Psoas muscle (tissue), 8 donors: ENCODE data around the gene SLC39A2. TPM values are rescaled to one million over a fixed set of nuclear protein-coding genes. Genes with fewer than 3 reads are reported as not detected.

Experiments
- ATAC-seq, 4 donors: fragments of 200-7000 bp; cut with Tn5 transposase; one replicate each; pipeline ENCODE4 v1.9.1; 2020; ENCODE audit warnings: moderate library complexity in 3 of 4, mild to moderate bottlenecking in 2 of 4
- DNase-seq, 2 donors: peaks; one replicate each; pipeline ENCODE4 v3.0.0-alpha.2; 2020
- H3K27ac ChIP-seq: fragments of 200-600 bp; one replicate; pipeline ENCODE4 v1.8.0; 2022
- H3K27me3 ChIP-seq, 3 donors: fragments of 200-600 bp in 1 of 3; one replicate each; pipeline versions ENCODE4 v1.6.1 to v1.8.0; 2013 to 2022; ENCODE audit warnings: low read length in 2 of 3, mild to moderate bottlenecking in 2 of 3, moderate library complexity in 1 of 3; ENCODE audit not compliant: insufficient read depth in 3 of 3
- H3K36me3 ChIP-seq, 2 donors: fragments of 200-600 bp in 1 of 2; one replicate each; pipeline versions ENCODE4 v1.6.1 to v1.8.0; 2013 to 2022; ENCODE audit warnings: low read depth in 1 of 2, mild to moderate bottlenecking in 1 of 2, moderate library complexity in 1 of 2; ENCODE audit not compliant: insufficient read depth in 1 of 2
- H3K4me1 ChIP-seq: fragments of 200-600 bp; one replicate; pipeline ENCODE4 v1.8.0; 2022
- H3K4me3 ChIP-seq: fragments of 200-600 bp; one replicate; pipeline ENCODE4 v1.8.0; 2022; ENCODE audit warnings: mild to moderate bottlenecking
- H3K9me3 ChIP-seq: fragments of 200-600 bp; one replicate; pipeline ENCODE4 v1.8.0; 2022
- WGBS, 3 donors: extraction: QIAGEN DNeasy Blood & Tissue Kit; methylation state at CpG; one replicate each; pipeline versions ENCODE4 v1.1.6 to v1.1.7; 2013; 5-methylcytosine and 5-hydroxymethylcytosine counted together
- intact Hi-C, 2 donors: fragments of 100-400 bp; cut with DNase I; formaldehyde crosslinking; loops; one replicate each; pipeline versions ENCODE4 v1.11.0 to v1.14.2; 2022
- polyA plus RNA-seq, 3 donors: library from polyadenylated mRNA; stranded (reverse); fragments of 200-250 nt; gene quantifications; one replicate each; pipeline ENCODE4 v1.2.3, GENCODE V29; 2013
- total RNA-seq, 4 donors: library from RNA; stranded (reverse); fragmentation: NEBNext Ultra II Directional in 2 of 4; extraction: Animal tissue kit (Norgen Biotek cat#: 25700) in 2 of 4; gene quantifications; one replicate each; pipeline versions ENCODE4 v1.2.1 to v1.2.4, GENCODE V29; 2021 to 2023
- TF ChIP-seq, protein P1 (sequence below): fragments of 200-600 bp; IDR thresholded peaks from one replicate; pipeline ENCODE4 v1.8.0; 2022; ENCODE audit warnings: antibody characterized with exemption
- donor health status: healthy with polysubstance abuse.
- donor health status: DM: no; HTN: no; CAD: no; lungs with moderate emphysema.
- donor health status: Bipolar disorder and iron deficiency.
- donor health status: healthy.
- donor health status: DM: yes; HTN: yes; CAD: no.
- donor health status: DM: no; HTN: no; CAD: no.
- donor health status: DM: no; HTN: no; CAD: no.
- donor health status: DM: yes; HTN: yes; CAD: no.

The SLC39A2 gene
- total and polyA plus RNA-seq, 7 donors, result 0.04 TPM; not detected in 6

DNA sequence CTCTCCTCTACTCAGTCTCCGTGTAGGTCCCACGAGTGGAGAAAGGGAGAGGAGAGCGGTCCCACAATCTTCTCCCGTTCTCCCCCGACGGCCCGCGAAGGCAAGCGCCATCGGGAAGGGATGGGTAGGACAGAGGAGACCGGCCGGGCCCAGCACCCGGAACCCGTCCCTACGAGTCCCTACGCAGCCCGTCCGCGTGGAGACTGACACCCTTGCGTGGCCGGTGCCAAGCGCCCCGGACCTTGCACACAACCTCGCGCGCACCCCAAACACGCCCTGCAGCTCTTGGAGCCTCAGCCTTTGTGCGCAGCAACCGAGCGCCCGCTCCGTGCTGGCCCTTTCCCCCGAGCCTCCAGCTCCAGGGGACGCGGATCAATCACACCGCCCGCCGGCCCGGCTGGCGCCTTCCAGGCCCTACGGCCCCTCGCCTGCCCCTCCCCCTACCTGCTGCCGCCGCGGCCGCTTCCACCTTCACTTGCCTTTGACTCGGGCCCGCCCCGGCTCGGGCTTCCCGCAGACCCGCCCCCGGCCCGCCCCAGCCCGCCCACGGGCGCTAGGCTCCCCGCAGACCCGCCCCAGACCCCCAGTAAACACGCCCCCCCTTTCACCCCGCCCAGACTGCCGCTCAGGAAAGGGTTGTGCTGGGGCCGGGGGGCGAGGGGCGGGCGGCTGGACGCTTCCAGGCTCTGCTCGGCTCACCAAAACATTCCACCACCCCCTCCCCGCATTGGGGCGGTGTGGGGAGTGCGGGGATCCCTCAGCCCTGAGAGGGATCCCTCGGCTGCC, 25.7 kb downstream of the SLC39A2 start, which contains the start of gene NDRG2:
Gene NDRG2 (minus strand): TSS at position 477 of the 786 bp plus-strand sequence. CDS start 1,746 bp downstream, outside the sequence.
- 1% methylated on average over 50 to 72 of the region's 72 CpGs for WGBS, 3 donors
- peak; percentile 77 to 78 (median 78) for ATAC-seq
- TF ChIP-seq, protein P1, sequence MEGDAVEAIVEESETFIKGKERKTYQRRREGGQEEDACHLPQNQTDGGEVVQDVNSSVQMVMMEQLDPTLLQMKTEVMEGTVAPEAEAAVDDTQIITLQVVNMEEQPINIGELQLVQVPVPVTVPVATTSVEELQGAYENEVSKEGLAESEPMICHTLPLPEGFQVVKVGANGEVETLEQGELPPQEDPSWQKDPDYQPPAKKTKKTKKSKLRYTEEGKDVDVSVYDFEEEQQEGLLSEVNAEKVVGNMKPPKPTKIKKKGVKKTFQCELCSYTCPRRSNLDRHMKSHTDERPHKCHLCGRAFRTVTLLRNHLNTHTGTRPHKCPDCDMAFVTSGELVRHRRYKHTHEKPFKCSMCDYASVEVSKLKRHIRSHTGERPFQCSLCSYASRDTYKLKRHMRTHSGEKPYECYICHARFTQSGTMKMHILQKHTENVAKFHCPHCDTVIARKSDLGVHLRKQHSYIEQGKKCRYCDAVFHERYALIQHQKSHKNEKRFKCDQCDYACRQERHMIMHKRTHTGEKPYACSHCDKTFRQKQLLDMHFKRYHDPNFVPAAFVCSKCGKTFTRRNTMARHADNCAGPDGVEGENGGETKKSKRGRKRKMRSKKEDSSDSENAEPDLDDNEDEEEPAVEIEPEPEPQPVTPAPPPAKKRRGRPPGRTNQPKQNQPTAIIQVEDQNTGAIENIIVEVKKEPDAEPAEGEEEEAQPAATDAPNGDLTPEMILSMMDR, result no peak
- peak within 1 kb of the TSS; percentile 98 for H3K4me3 ChIP-seq
- H3K27me3 ChIP-seq, result no peaks in the 10 kb centered on the region
- H3K27ac ChIP-seq, result peak within 1 kb of the TSS; percentile 98
- no peaks in the 10 kb centered on the region for H3K9me3 ChIP-seq
- intact Hi-C loops, result loop anchor here in 1 of 2 donors (1.0 kb wide), 1 partner anchor 15 kb away; no protein-coding TSS in a partner anchor
- DNase-seq, result peak; percentile 87 to 94
- peaks cover 59% of the 10 kb centered on the region for H3K4me1 ChIP-seq
- peaks cover 0 to 30% of the 10 kb centered on the region in 2 donors for H3K36me3 ChIP-seq

DNA sequence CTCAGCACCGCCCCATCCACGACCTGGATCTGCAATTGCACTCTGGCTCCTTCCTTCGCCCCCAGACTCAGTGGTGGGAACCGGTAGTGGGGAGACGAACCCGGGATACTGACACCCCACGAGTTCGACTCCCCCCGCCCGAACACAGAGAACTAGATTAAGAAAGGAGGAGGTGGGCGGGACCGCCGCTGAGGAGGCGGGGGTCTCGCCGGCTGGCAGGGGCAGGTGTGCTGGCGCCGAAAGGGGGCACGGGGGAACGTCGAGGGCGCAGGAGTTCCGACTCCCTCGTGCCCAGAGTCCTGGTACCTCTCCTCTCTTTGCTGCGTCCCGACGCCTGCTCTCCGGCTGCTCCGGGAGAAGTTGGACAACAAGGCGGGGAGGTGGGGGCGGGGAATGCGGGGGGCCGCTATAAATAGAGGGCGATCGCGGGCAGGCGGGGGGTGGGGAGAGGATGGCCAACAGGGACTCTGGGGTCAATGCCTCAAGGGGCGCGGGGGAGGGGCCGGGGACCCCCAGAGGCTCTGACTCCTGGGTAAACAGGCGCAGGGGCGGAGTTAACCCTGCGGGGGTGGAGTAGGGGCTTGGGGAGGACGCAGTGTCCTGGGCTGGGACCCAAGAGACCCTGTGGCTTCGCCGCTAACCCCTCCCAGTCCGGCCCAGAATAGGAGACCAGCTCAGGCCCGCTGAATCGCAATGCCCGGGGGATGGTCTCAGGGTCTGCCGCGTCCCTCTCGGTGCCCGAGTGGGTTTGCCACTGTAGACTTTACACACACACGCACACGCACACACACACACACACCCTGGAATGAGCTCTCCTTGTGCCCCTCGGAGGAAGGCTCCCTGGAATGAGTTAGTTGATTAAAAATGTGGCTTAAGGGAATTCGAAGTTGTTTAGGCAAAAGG, 26.5 kb downstream of the SLC39A2 start:
- Histone ChIP-seq H3K4me1 (peaks cover 52% of the 10 kb centered on the region), H3K27ac (peak overlapping the region; percentile 98), H3K27me3 (no peaks in the 10 kb centered on the region), H3K4me3 (peak overlapping the region; percentile 98), H3K36me3 (peaks cover 0 to 21% of the 10 kb centered on the region in 2 donors), H3K9me3 (no peaks in the 10 kb centered on the region)
- TF ChIP-seq, protein P1, result no peak
- intact Hi-C loops, result loop anchor here in 1 of 2 donors (1.0 kb wide), 1 partner anchor 14 kb away; no protein-coding TSS in a partner anchor
- ATAC-seq (peak; percentile 63 to 76 (median 74)), DNase-seq (peak; percentile 84 to 95)
- WGBS, 3 donors, result 1% methylated on average over 41 to 58 of the region's 58 CpGs

DNA sequence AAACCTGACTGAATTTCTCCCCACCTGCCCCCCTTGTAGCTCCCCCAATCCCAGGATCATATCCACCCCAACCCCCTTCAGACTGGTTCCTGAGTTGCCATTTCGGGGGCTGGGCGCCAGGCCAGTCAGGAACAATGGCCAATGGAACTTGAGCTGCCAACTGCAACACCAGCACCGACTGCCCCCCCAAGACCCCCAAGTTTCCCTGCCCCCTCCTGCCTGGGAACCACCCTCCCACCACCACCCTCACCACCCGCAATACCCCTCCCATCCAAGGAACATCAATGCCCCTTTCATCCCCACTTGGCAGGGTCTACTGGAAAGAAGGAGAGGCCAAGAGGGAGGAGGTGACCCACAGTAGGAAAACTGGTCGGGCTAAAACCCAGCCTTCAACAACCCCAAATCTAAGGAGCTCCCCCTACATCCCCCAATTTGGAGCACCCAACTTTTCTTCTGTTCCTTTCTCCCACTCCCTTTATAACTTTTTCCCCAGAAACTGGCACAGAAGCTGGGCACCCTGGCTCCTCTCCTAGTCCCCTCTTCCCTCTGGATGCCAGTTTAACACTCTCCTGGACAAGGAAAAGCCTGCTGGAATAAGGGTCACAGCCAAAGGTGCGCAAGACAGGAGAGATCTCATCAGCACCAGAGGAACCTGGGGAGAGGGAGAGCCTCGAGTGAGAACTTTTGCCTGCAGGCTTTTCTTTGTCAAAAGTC, 27.3 kb downstream of the SLC39A2 start:
- H3K4me3 ChIP-seq, result peak overlapping the region; percentile 98
- no peaks in the 10 kb centered on the region for H3K9me3 ChIP-seq
- no peaks in the 10 kb centered on the region for H3K27me3 ChIP-seq
- WGBS, 3 donors, result 15 to 35% (median 19%) methylated on average over 7 of the region's 7 CpGs
- TF ChIP-seq, protein P1, result no peak
- DNase-seq, result peak; percentile 31 to 62
- no peak for ATAC-seq
- peaks cover 0 to 13% of the 10 kb centered on the region in 2 donors for H3K36me3 ChIP-seq
- intact Hi-C loops, result no loop called here
- peak overlapping the region; percentile 98 for H3K27ac ChIP-seq
- H3K4me1 ChIP-seq, result peaks cover 44% of the 10 kb centered on the region

DNA sequence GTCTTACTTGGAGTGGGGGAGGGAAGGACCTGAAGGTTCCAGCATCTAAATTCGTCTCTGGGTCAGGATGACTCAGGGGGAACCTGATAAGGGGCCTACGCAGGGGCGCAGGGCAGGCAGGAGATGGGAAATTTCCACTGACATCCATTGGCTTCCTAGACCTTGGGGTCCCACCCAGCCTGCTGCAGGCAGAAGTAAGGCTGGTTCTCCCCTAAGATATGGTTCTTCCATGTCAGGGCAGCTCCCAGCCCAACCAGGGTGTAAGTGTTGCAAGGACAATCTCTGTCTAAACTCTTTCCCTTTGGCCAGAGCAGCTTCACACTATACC, 27.9 kb downstream of the SLC39A2 start:
- Histone ChIP-seq H3K9me3 (no peaks in the 10 kb centered on the region), H3K27ac (peak overlapping the region; percentile 98), H3K36me3 (peaks cover 0 to 8% of the 10 kb centered on the region in 2 donors), H3K4me3 (peak overlapping the region; percentile 39), H3K27me3 (no peaks in the 10 kb centered on the region), H3K4me1 (peaks cover 40% of the 10 kb centered on the region)
- TF ChIP-seq, protein P1, result no peak
- WGBS, 3 donors, result 5 to 42% (median 18%) methylated on average over 3 of the region's 3 CpGs
- DNase-seq (peak; percentile 55 to 76), ATAC-seq (peak; percentile 54 to 65 (median 58))
- intact Hi-C loops, result no loop called here
